HCT116 (cell line): ENCODE data around the gene AP3B1.

ENCODE experiments used
- ATF3 ChIP-seq: IDR thresholded peaks from 2 replicates; pipeline ENCODE4 v1.6.1; 2012
- CTCF ChIP-seq, 3 experiments: fragments of 200-600 bp in 1 of 3; sonication (generic) in 1 of 3; IDR thresholded peaks in 2 of 3; conservative IDR thresholded peaks in 1 of 3; 2 replicates each; pipeline ENCODE4 v1.5.1; 2012 to 2017; ENCODE audit warnings: low read depth in 2 of 3, low read length in 2 of 3, antibody characterized with exemption in 1 of 3, borderline replicate concordance in 1 of 3, control low read depth in 1 of 3, mild to moderate bottlenecking in 1 of 3, mixed read lengths in 1 of 3, mixed run types in 1 of 3, moderate library complexity in 1 of 3; ENCODE audit not compliant: insufficient read depth in 1 of 3
- EGR1 ChIP-seq: IDR thresholded peaks from 2 replicates; pipeline ENCODE4 v1.6.1; 2012; ENCODE audit warnings: low read depth
- EZH2 ChIP-seq: fragments of 200-600 bp; sonication (generic); IDR thresholded peaks from 2 replicates; pipeline ENCODE4 v1.6.1; 2017; ENCODE audit warnings: antibody characterized with exemption, mixed run types
- FOSL1 ChIP-seq: IDR thresholded peaks from 2 replicates; pipeline ENCODE4 v1.6.1; 2012; ENCODE audit warnings: low read depth
- POLR2A ChIP-seq: IDR thresholded peaks from 2 replicates; pipeline ENCODE4 v1.7.0; 2011; ENCODE audit warnings: borderline replicate concordance; ENCODE audit not compliant: insufficient read depth, insufficient read length; ENCODE audit errors: extremely low read depth
- RAD21 ChIP-seq: IDR thresholded peaks from 2 replicates; pipeline ENCODE4 v1.6.1; 2012; ENCODE audit warnings: low read depth, mild to moderate bottlenecking
- REST ChIP-seq: IDR thresholded peaks from 2 replicates; pipeline ENCODE4 v1.6.1; 2012; ENCODE audit warnings: low read depth
- SP1 ChIP-seq: IDR thresholded peaks from 2 replicates; pipeline ENCODE4 v1.6.1; 2012; ENCODE audit warnings: low read depth
- ZFX ChIP-seq: fragments of 450-650 bp; IDR thresholded peaks from 2 replicates; pipeline ENCODE4 v1.6.1; 2017

- no peak for TF ChIP-seq SP1
- TF ChIP-seq CTCF (IDR thresholded peaks at IDR 0.05 in 2 of 3, conservative IDR thresholded peaks at IDR 0.05 in 1 of 3; ENCODE audit: borderline replicate concordance in 1 of 3, insufficient read depth in 1 of 3, low read depth in 2 of 3, low read length in 2 of 3) = no peak
- TF ChIP-seq ATF3 = no peak
- no peak for TF ChIP-seq POLR2A
- no peak for TF ChIP-seq ZFX
- no peak for TF ChIP-seq FOSL1
- TF ChIP-seq REST = no peak
- TF ChIP-seq EZH2 = no peak
- no peak for TF ChIP-seq EGR1
- no peak for TF ChIP-seq RAD21
These were observed 4.6 kb downstream of the AP3B1 start for GRCh38 chr5:78289911-78290310.
